A549 treated with GW870086 at 1 μM for 4 hours (cell line): ENCODE results near the gene OR14I1. TPM values are rescaled to one million over a fixed set of nuclear protein-coding genes. Genes with fewer than 3 reads are reported as not detected.

Experiments used
- total RNA-seq: library from RNA; stranded (reverse); fragments of 200-300 nt; extraction: Qiagen RNA extraction; gene quantifications from 5 replicates; pipeline ENCODE4 v1.2.3, GENCODE V29; 2022; ENCODE audit warnings: low read depth

The OR14I1 gene
- not detected in 5 replicates for total RNA-seq

DNA sequence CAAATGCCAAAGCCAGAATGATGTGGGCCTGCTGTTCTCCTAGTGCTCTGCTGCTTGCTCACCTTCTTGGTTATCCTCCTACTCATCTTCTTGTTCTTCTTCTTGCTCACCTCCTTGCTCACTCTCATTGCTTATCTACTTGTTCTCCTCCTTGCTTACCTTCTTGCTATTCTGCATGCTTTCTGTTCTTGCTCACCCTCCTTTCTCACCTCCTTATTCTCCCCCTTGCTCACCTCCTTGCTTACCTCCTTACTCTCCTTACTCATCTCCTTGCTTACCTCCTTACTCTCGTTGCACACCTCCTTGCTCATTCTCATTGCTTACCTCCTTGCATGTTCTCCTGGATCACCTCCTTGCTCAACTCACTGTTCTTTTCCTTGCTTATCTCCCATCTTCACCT, at the start of gene OR14I1:
Gene OR14I1, minus strand, starts transcription at position 53 of the 400 bp plus-strand sequence.

GRCh38 chr1:248655354-248655753, 47.2 kb downstream of the OR14I1 start, which contains the start of gene OR2T27:
OR2T27 (minus strand) TSS chr1:248655528; CDS start chr1:248650884, 4,644 bp downstream.

Other genes with a start within 250 kb of the OR14I1 start
- gene OR2T3, start 229.4 kb downstream of the OR14I1 start, total RNA-seq, result not detected in 5 replicates
- gene OR2T5, start 214.2 kb downstream of the OR14I1 start, total RNA-seq, result not detected in 5 replicates
- not detected in 5 replicates for gene OR2G6, start 194.7 kb downstream of the OR14I1 start, total RNA-seq
- gene OR2T29, start 140.0 kb downstream of the OR14I1 start, total RNA-seq, result not detected in 5 replicates
- gene OR2T34, start 128.0 kb downstream of the OR14I1 start, total RNA-seq, result not detected in 5 replicates
- not detected in 5 replicates for gene OR2T10, start 105.1 kb downstream of the OR14I1 start, total RNA-seq
- gene OR2T11, start 67.7 kb downstream of the OR14I1 start, total RNA-seq, result not detected in 5 replicates
- not detected in 5 replicates for gene OR2T35, start 57.5 kb downstream of the OR14I1 start, total RNA-seq
- not detected in 5 replicates for gene OR2T27, start 47.2 kb downstream of the OR14I1 start, total RNA-seq
- gene LYPD8, start 53.0 kb upstream of the OR14I1 start, total RNA-seq, result 0.10 to 0.12 TPM (median 0.12 TPM) in 4 of 5 replicates, not detected in the other
- gene SH3BP5L, start 123.1 kb upstream of the OR14I1 start, total RNA-seq, result 22.3 to 27.1 TPM (median 24.4 TPM) in 5 replicates
- gene ZNF672, start 135.5 kb upstream of the OR14I1 start, total RNA-seq, result 15.9 to 22.6 TPM (median 22.2 TPM) in 5 replicates
- gene ZNF692, start 156.3 kb upstream of the OR14I1 start, total RNA-seq, result 16.9 to 22.9 TPM (median 21.1 TPM) in 5 replicates
- gene PGBD2, start 203.5 kb upstream of the OR14I1 start, total RNA-seq, result 3.5 to 4.4 TPM (median 3.9 TPM) in 5 replicates